Peyer's patch (tissue), 4 donors: ENCODE measurements around the gene ELMO1.

Source experiments
- POLR2A ChIP-seq, 2 donors: fragments of 450-650 bp; IDR thresholded peaks; one replicate each; pipeline ENCODE4 v1.5.1; 2017; ENCODE audit warnings: antibody characterized with exemption in 2 of 2, mild to moderate bottlenecking in 2 of 2, moderate library complexity in 2 of 2
- TF ChIP-seq, protein P1 (sequence below), 6 experiments: fragments of 450-650 bp in 4 of 6; fragments of 200-600 bp in 2 of 6; sonication (generic) in 1 of 6; IDR thresholded peaks; one replicate each; pipeline ENCODE4 v1.5.1; 2017 to 2019; ENCODE audit warnings: antibody characterized with exemption in 6 of 6, mild to moderate bottlenecking in 3 of 6, moderate library complexity in 1 of 6

DNA sequence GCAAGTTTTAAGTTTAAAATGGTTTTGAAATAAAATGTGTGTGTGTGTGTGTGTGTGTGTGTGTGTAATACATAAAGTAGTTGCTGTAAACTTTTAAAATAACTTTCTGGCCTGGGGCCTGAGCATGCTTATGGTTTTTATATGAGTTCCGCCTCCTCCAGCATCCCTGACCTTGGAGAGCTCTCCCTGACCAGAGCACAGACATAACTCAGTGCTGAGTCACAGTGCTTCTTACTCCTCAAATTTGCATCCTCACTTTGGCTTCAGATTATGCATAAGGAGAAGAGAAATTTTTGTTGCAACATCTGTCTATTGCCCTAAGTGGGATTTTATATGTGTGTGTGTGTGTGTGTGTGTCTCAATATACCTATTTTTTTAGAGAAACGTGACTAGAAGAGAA lies 200.8 kb downstream of the ELMO1 start:
- TF ChIP-seq, protein P1, sequence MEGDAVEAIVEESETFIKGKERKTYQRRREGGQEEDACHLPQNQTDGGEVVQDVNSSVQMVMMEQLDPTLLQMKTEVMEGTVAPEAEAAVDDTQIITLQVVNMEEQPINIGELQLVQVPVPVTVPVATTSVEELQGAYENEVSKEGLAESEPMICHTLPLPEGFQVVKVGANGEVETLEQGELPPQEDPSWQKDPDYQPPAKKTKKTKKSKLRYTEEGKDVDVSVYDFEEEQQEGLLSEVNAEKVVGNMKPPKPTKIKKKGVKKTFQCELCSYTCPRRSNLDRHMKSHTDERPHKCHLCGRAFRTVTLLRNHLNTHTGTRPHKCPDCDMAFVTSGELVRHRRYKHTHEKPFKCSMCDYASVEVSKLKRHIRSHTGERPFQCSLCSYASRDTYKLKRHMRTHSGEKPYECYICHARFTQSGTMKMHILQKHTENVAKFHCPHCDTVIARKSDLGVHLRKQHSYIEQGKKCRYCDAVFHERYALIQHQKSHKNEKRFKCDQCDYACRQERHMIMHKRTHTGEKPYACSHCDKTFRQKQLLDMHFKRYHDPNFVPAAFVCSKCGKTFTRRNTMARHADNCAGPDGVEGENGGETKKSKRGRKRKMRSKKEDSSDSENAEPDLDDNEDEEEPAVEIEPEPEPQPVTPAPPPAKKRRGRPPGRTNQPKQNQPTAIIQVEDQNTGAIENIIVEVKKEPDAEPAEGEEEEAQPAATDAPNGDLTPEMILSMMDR (IDR thresholded peaks at IDR 0.05): no peak
- TF ChIP-seq POLR2A (IDR thresholded peaks at IDR 0.05): no peak
